Gastrocnemius medialis (tissue), 4 donors: ENCODE measurements around the gene CMTR1.

ENCODE experiments used
- CTCF ChIP-seq, 5 experiments: fragments of 450-650 bp in 3 of 5; fragments of 200-600 bp in 2 of 5; sonication (generic) in 2 of 5; IDR thresholded peaks in 4 of 5; conservative IDR thresholded peaks in 1 of 5; 1 replicate in 4 of 5; 2 replicates in 1 of 5; pipeline ENCODE4 v1.5.1; 2016 to 2019; ENCODE audit warnings: antibody characterized with exemption in 5 of 5, mild to moderate bottlenecking in 3 of 5, moderate library complexity in 3 of 5
- POLR2A ChIP-seq, 2 donors: fragments of 450-650 bp; IDR thresholded peaks; one replicate each; pipeline ENCODE4 v1.6.1; 2017; ENCODE audit warnings: antibody characterized with exemption in 2 of 2, mild to moderate bottlenecking in 2 of 2, moderate library complexity in 2 of 2

- TF ChIP-seq CTCF (IDR thresholded peaks at IDR 0.05 in 4 of 5, conservative IDR thresholded peaks at IDR 0.05 in 1 of 5) (no peak), POLR2A (IDR thresholded peaks at IDR 0.05) (no peak)
These were observed 5.9 kb downstream of the CMTR1 start for GRCh38 chr6:37438930-37439329.
